Activated naive CD4-positive, alpha-beta T cell treated with anti-CD3 and anti-CD28 coated beads for 36 hours (primary cell): ENCODE data around the gene EML6. TPM values are rescaled to one million over a fixed set of nuclear protein-coding genes. Genes with fewer than 3 reads are reported as not detected.

Source experiments
- CTCF ChIA-PET: fragments of 350-600 bp; sonication (Branson Sonifier 250); formaldehyde crosslinking; loops from one replicate; lab custom pipeline; 2021; ENCODE audit warnings: antibody characterized with exemption; lab: Charles Lee
- DNase-seq: peaks from one replicate; pipeline ENCODE4 v3.0.0-alpha.2; 2020
- H3K27ac Mint-ChIP-seq: one replicate; pipeline ENCODE4 v1.8.0; 2021; ENCODE audit warnings: mild to moderate bottlenecking, mixed read lengths
- H3K27me3 Mint-ChIP-seq: one replicate; pipeline ENCODE4 v1.8.0; 2021; ENCODE audit warnings: low read depth, mixed read lengths
- H3K36me3 Mint-ChIP-seq: one replicate; pipeline ENCODE4 v1.8.0; 2021; ENCODE audit warnings: low read depth, mixed read lengths
- H3K4me1 Mint-ChIP-seq: one replicate; pipeline ENCODE4 v1.8.0; 2021; ENCODE audit warnings: low read depth, mixed read lengths
- H3K4me3 Mint-ChIP-seq: one replicate; pipeline ENCODE4 v1.8.0; 2021; ENCODE audit warnings: mild to moderate bottlenecking, moderate library complexity, mixed read lengths
- H3K9me3 Mint-ChIP-seq: one replicate; pipeline ENCODE4 v1.8.0; 2021; ENCODE audit warnings: mixed read lengths
- intact Hi-C: fragments of 100-400 bp; cut with micrococcal nuclease; formaldehyde crosslinking; loops from one replicate; pipeline ENCODE4 v1.15.1; 2023
- total RNA-seq, 2 experiments: library from RNA; stranded (reverse); gene quantifications; one replicate each; pipeline ENCODE4 v1.2.3, GENCODE V29; 2021

Gene EML6
- total RNA-seq, 2 experiments from 2014 or later = 0.38 to 0.49 TPM

GRCh38 chr2:54898456-54899226, 175.2 kb downstream of the EML6 start:
- DNase-seq = no peak
- Mint-ChIP-seq H3K27me3 (no peaks in the 10 kb centered on the region), H3K4me3 (peak overlapping the region; percentile 20), H3K27ac (no peak overlapping the region), H3K4me1 (peaks cover 17% of the 10 kb centered on the region), H3K9me3 (no peaks in the 10 kb centered on the region), H3K36me3 (no peaks in the 10 kb centered on the region)
- CTCF ChIA-PET = interaction anchor here (0.6 to 2.6 kb wide), 11 partner anchors 9 to 375 kb away, joined by 3 to 23 read pairs (median 4); no protein-coding TSS in a partner anchor
- intact Hi-C loops = loop anchor here (2.0 to 5.0 kb wide), 3 partner anchors 131 to 534 kb away; no protein-coding TSS in a partner anchor

DNA sequence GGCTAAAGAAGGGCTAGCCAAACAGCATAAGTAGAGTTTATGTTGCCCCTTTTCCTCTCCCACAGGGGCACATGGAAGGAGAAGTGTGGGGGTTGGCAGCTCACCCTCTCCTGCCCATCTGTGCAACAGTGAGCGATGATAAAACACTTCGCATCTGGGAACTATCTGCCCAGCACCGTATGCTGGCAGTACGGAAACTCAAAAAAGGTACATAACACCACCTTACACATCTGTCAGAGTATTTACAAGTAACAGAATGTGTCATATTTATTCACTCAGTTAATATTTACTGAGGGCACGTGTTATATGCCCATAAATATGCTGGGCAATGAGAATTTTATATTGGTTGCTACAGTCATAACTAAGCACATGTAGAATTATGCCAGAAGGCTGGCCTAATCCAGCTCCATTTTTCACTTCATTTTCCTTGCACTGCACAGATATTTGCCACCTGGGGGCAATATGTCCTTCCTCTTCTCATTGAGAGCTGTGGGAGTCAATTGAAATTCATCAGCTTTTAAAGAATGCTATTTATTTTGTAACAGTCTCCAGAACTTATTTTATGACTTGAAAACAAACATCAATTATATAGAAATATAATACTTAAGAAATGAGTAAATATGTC, 176.2 kb downstream of the EML6 start:
- CTCF ChIA-PET = interaction anchor here (0.6 to 2.6 kb wide), 19 partner anchors 8 to 376 kb away, joined by 3 to 23 read pairs (median 4); no protein-coding TSS in a partner anchor
- DNase-seq = no peak
- Mint-ChIP-seq H3K27ac (no peak overlapping the region), H3K36me3 (no peaks in the 10 kb centered on the region), H3K9me3 (no peaks in the 10 kb centered on the region), H3K4me3 (no peak overlapping the region), H3K4me1 (peaks cover 27% of the 10 kb centered on the region), H3K27me3 (no peaks in the 10 kb centered on the region)
- intact Hi-C loops = loop anchor here (1.0 to 5.0 kb wide), 9 partner anchors 115 to 718 kb away; partner anchors contain the start of genes CCDC88A, EML6 and PPP4R3B

DNA sequence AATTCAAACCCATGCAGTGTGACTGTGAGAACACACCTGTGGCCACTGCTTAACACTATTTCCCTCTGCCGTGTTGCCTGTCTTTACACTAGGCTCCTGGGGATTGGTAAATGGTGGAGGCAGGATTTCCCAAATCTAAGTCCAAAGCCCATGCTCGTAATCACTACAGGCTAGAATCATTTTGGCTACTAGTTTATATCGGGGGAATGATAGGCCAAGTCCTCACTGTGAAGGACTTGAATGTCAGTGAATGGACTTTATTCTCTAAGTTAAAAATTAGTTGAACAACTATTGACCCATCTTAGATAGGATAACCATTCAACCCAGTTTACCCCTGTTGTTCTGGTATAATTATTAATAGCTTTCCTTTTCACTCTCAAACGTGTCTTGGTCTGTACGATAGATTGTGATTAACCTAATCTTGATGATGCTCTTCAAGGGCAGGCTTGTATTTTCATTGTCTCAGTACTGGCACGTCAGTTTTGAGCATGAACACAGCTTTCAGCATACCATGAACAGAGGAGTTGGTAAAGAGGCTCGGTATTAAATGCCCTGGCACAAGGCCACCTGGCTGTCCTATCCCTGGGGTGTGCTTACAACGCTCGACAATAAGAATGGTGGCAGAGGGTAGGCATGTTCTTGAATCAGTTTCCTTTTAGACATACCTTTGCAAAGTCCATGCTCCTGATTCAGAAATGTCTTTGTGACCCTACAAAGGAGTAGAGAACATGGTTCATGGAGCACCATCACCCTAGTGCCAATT, 177.9 kb downstream of the EML6 start:
- Mint-ChIP-seq H3K27me3 (no peaks in the 10 kb centered on the region), H3K4me1 (peaks cover 27% of the 10 kb centered on the region), H3K27ac (no peak overlapping the region), H3K36me3 (no peaks in the 10 kb centered on the region), H3K9me3 (no peaks in the 10 kb centered on the region), H3K4me3 (no peak overlapping the region)
- intact Hi-C loops = loop anchor here (2.0 to 5.0 kb wide), 4 partner anchors 113 to 716 kb away; partner anchors contain the start of genes CCDC88A, EML6 and PPP4R3B
- DNase-seq = no peak
- CTCF ChIA-PET = no interaction called here

GRCh38 chr2:54902763-54903162, 179.3 kb downstream of the EML6 start:
- intact Hi-C loops = loop anchor here (5.0 kb wide), 3 partner anchors 180 to 715 kb away; partner anchors contain the start of genes CCDC88A, EML6 and PPP4R3B
- CTCF ChIA-PET = no interaction called here
- Mint-ChIP-seq H3K36me3 (no peaks in the 10 kb centered on the region), H3K27ac (no peak overlapping the region), H3K9me3 (no peaks in the 10 kb centered on the region), H3K27me3 (no peaks in the 10 kb centered on the region), H3K4me1 (peaks cover 20% of the 10 kb centered on the region), H3K4me3 (no peak overlapping the region)
- no peak for DNase-seq

DNA sequence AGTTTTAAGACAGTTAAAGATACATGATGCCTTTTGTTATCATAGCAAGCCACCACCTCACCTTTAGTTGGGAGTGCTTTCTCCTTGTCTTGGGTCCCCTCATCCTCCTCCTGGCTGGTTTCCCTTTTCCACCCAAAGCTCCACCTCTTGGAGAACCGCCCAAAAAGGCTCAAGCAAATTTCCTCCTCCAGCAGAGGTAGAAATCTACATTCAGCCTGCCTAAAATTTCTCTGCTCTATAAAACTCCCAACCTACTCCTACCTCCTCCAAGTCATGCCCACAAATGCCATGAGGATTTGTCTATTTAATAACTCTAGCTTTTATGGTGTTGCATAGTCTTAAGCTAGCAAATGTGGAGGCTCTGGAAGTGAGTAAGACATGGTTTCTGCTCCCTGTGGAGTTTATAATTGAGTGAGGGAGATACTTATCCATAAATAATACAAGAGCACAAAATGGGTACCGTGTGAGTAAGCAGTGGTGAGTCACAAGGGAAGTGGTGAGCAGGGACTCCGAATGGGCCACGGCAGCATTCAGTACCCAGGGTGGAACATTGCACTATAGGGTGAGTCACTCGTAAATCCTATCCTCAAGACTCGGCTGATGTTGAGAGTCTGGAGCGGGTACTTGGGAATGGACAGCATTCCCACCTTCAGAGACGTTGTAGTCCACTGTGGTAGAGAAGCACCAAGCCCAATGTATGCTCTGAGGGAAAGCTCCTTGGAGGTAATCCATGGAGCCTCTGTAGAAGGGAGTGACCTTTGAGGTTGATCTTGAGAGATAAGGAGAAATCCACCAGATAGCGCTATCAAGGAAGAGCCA, 180.5 kb downstream of the EML6 start:
- intact Hi-C loops = loop anchor here (1.0 to 5.0 kb wide), 5 partner anchors 39 to 713 kb away; partner anchors contain the start of genes CCDC88A, EML6, PPP4R3B and RTN4
- CTCF ChIA-PET = interaction anchor here (0.7 to 1.1 kb wide), 2 partner anchors 144 to 271 kb away, joined by 3 to 4 read pairs; no protein-coding TSS in a partner anchor
- peak; percentile 81 for DNase-seq
- no peaks in the 10 kb centered on the region for H3K36me3 Mint-ChIP-seq
- H3K27me3 Mint-ChIP-seq = no peaks in the 10 kb centered on the region
- no peak overlapping the region for H3K27ac Mint-ChIP-seq
- peaks cover 10% of the 10 kb centered on the region for H3K4me1 Mint-ChIP-seq
- no peaks in the 10 kb centered on the region for H3K9me3 Mint-ChIP-seq
- H3K4me3 Mint-ChIP-seq = no peak overlapping the region

GRCh38 chr2:54904836-54905235, 181.4 kb downstream of the EML6 start:
- no peaks in the 10 kb centered on the region for H3K36me3 Mint-ChIP-seq
- H3K9me3 Mint-ChIP-seq = no peaks in the 10 kb centered on the region
- no peak overlapping the region for H3K27ac Mint-ChIP-seq
- DNase-seq = no peak
- intact Hi-C loops = loop anchor here (1.0 to 5.0 kb wide), 5 partner anchors 38 to 712 kb away; partner anchors contain the start of genes CCDC88A, EML6, PPP4R3B and RTN4
- H3K27me3 Mint-ChIP-seq = no peaks in the 10 kb centered on the region
- H3K4me3 Mint-ChIP-seq = no peak overlapping the region
- peaks cover 10% of the 10 kb centered on the region for H3K4me1 Mint-ChIP-seq
- CTCF ChIA-PET = no interaction called here

DNA sequence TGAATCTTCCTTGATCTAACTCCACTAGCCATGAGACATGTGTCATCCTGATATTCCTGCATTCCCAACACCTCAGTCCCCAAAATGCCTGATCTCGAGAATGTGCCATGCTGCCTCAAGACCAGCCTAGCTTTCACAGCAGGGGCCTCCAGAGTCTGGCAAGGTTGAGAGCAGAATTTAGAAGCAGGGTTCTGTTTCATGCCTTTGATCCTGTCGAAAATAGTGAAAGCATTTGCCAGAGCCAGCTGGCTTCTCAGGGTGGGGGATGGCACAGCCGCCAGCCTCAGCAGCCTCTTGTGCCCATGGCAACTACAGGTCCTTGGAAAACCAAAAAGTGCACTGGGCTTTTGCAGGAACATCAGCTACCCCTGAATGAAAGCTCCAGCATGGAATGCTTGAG, 183.3 kb downstream of the EML6 start:
- Mint-ChIP-seq H3K27ac (no peak overlapping the region), H3K4me3 (no peak overlapping the region), H3K9me3 (no peaks in the 10 kb centered on the region), H3K27me3 (no peaks in the 10 kb centered on the region), H3K4me1 (peaks cover 10% of the 10 kb centered on the region), H3K36me3 (no peaks in the 10 kb centered on the region)
- intact Hi-C loops = no loop called here
- CTCF ChIA-PET = no interaction called here
- DNase-seq = no peak

GRCh38 chr2:54907663-54908062, 184.2 kb downstream of the EML6 start:
- Mint-ChIP-seq H3K9me3 (no peaks in the 10 kb centered on the region), H3K27ac (no peak overlapping the region), H3K4me3 (no peak overlapping the region), H3K36me3 (no peaks in the 10 kb centered on the region), H3K4me1 (peaks cover 10% of the 10 kb centered on the region), H3K27me3 (no peaks in the 10 kb centered on the region)
- intact Hi-C loops = no loop called here
- CTCF ChIA-PET = interaction anchor here (0.9 to 1.0 kb wide), 2 partner anchors 8 to 150 kb away, joined by 4 read pairs; no protein-coding TSS in a partner anchor
- no peak for DNase-seq

DNA sequence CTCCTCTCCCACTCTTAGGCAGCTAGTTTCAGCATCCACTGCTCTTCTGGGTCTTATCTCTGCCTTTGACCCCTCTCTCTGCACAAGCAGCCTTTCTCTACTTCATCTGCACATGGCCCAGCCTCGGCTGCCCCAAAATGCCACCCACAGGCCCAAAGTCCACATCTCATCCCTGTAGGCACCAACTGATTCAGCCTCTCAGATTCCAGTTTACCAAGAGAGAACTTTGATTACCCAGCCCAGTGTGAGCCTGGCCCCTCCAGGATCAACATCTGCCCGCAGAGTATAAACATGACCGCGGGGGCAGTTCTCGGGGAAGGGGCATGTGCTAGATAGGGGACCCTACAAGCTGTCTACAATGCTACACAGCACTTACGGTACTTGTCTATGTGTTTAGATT, 185.1 kb downstream of the EML6 start:
- H3K9me3 Mint-ChIP-seq = no peaks in the 10 kb centered on the region
- CTCF ChIA-PET = interaction anchor here (1.0 kb wide), 1 partner anchor 9 kb away, joined by 4 read pairs; no protein-coding TSS in a partner anchor
- peaks cover 10% of the 10 kb centered on the region for H3K4me1 Mint-ChIP-seq
- no peak overlapping the region for H3K27ac Mint-ChIP-seq
- intact Hi-C loops = no loop called here
- DNase-seq = no peak
- H3K27me3 Mint-ChIP-seq = no peaks in the 10 kb centered on the region
- H3K36me3 Mint-ChIP-seq = no peaks in the 10 kb centered on the region
- H3K4me3 Mint-ChIP-seq = no peak overlapping the region

DNA sequence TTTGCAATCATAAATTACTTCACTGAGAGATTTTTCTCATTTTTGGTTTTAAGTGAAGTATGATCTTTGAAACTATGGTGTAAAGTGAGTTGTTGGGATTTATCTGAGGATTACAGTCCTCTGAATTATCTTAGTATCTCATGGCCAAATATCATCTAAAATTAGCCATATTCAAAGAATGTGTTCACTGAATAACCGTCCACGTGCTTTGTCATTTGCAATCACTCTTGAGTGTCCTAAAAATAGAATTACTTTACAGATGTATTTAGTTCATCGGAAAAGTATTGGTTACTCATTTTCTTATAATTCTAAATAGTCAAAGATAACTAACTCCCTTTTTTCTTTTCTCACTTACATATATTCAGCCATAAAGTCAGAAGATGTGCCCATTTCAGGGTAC, 185.5 kb downstream of the EML6 start:
- no peak for DNase-seq
- no peaks in the 10 kb centered on the region for H3K9me3 Mint-ChIP-seq
- H3K4me1 Mint-ChIP-seq = peaks cover 6% of the 10 kb centered on the region
- no peaks in the 10 kb centered on the region for H3K36me3 Mint-ChIP-seq
- intact Hi-C loops = no loop called here
- H3K27ac Mint-ChIP-seq = no peak overlapping the region
- H3K4me3 Mint-ChIP-seq = no peak overlapping the region
- CTCF ChIA-PET = no interaction called here
- no peaks in the 10 kb centered on the region for H3K27me3 Mint-ChIP-seq

- CTCF ChIA-PET = interaction anchor here (1.0 kb wide), 1 partner anchor 74 kb away, joined by 3 read pairs; no protein-coding TSS in a partner anchor
These were observed 188.8 kb downstream of the EML6 start for GRCh38 chr2:54912305-54912704.

More at GRCh38 chr2:54912305-54912704, 188.8 kb downstream of the EML6 start:
- no peak for DNase-seq
- H3K4me1 Mint-ChIP-seq = no peaks in the 10 kb centered on the region
- no peaks in the 10 kb centered on the region for H3K9me3 Mint-ChIP-seq
- no peaks in the 10 kb centered on the region for H3K27me3 Mint-ChIP-seq
- H3K27ac Mint-ChIP-seq = no peak overlapping the region
- no peaks in the 10 kb centered on the region for H3K36me3 Mint-ChIP-seq
- intact Hi-C loops = no loop called here
- no peak overlapping the region for H3K4me3 Mint-ChIP-seq
